Activated naive CD4-positive, alpha-beta T cell treated with anti-CD3 and anti-CD28 coated beads, Interleukin-2, amount 50 U/mL, for 24 hours (primary cell): ENCODE results near the gene TSFM.
A peak's percentile ranks its signal among the peaks of the same experiment; 100 is the strongest.

Experiments used
- H3K27ac Mint-ChIP-seq: one replicate; pipeline ENCODE4 v1.8.0; 2021; ENCODE audit warnings: mild to moderate bottlenecking, mixed read lengths
- H3K27me3 Mint-ChIP-seq: one replicate; pipeline ENCODE4 v1.8.0; 2021; ENCODE audit warnings: mixed read lengths
- H3K36me3 Mint-ChIP-seq: one replicate; pipeline ENCODE4 v1.8.0; 2021; ENCODE audit warnings: mixed read lengths
- H3K4me1 Mint-ChIP-seq: one replicate; pipeline ENCODE4 v1.8.0; 2021; ENCODE audit warnings: mixed read lengths
- H3K4me3 Mint-ChIP-seq: one replicate; pipeline ENCODE4 v1.8.0; 2021; ENCODE audit warnings: mild to moderate bottlenecking, mixed read lengths
- H3K9me3 Mint-ChIP-seq: one replicate; pipeline ENCODE4 v1.8.0; 2021; ENCODE audit warnings: mixed read lengths

TSFM gene

GRCh38 chr12:57741844-57742738 lies 40.5 kb upstream of the TSFM start:
- H3K9me3 Mint-ChIP-seq: no peaks in the 10 kb centered on the region
- peaks cover 57% of the 10 kb centered on the region for H3K4me1 Mint-ChIP-seq
- peaks cover under 1% of the 10 kb centered on the region for H3K36me3 Mint-ChIP-seq
- H3K27me3 Mint-ChIP-seq: no peaks in the 10 kb centered on the region
- peak overlapping the region; percentile 77 for H3K27ac Mint-ChIP-seq
- H3K4me3 Mint-ChIP-seq: peak overlapping the region; percentile 89

DNA sequence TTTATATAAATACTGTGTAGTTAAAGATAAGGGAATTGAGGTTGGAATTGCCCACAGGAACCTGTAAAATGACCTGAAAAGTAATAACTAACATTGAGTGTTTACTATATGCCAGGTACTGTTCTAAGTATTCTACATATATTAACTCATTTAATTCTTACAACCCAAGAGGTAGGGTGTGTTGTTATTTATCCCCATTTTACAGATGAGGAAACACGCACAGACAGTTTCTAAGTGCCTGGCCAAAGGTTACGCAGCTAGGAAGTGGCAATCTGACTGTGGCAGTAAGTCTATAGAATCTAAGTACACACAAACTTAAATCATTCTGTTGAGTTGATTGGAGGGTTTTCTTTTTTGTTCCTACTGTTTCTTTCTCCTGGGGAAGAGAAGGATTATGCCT lies 38.8 kb upstream of the TSFM start:
- no peaks in the 10 kb centered on the region for H3K9me3 Mint-ChIP-seq
- H3K27me3 Mint-ChIP-seq: no peaks in the 10 kb centered on the region
- peaks cover 61% of the 10 kb centered on the region for H3K4me1 Mint-ChIP-seq
- H3K27ac Mint-ChIP-seq: peak overlapping the region; percentile 96
- H3K36me3 Mint-ChIP-seq: peaks cover 4% of the 10 kb centered on the region
- H3K4me3 Mint-ChIP-seq: peak overlapping the region; percentile 98

GRCh38 chr12:57744194-57744776 lies 38.3 kb upstream of the TSFM start:
- Mint-ChIP-seq H3K36me3 (peaks cover 4% of the 10 kb centered on the region), H3K27ac (peak overlapping the region; percentile 96), H3K4me3 (peak overlapping the region; percentile 98), H3K9me3 (no peaks in the 10 kb centered on the region), H3K27me3 (no peaks in the 10 kb centered on the region), H3K4me1 (peaks cover 56% of the 10 kb centered on the region)

- Mint-ChIP-seq H3K4me3 (peak within 1 kb of the TSS; percentile 98), H3K9me3 (no peaks in the 10 kb centered on the region), H3K27me3 (no peaks in the 10 kb centered on the region), H3K4me1 (peaks cover 51% of the 10 kb centered on the region), H3K27ac (peak within 1 kb of the TSS; percentile 96), H3K36me3 (peaks cover 4% of the 10 kb centered on the region)
Observed at GRCh38 chr12:57744777-57745484, 37.7 kb upstream of the TSFM start, which contains the start of gene TSPAN31. Gene TSPAN31, plus strand, starts transcription at chr12:57745039. Its CDS starts 116 bp downstream, at chr12:57745155.

DNA sequence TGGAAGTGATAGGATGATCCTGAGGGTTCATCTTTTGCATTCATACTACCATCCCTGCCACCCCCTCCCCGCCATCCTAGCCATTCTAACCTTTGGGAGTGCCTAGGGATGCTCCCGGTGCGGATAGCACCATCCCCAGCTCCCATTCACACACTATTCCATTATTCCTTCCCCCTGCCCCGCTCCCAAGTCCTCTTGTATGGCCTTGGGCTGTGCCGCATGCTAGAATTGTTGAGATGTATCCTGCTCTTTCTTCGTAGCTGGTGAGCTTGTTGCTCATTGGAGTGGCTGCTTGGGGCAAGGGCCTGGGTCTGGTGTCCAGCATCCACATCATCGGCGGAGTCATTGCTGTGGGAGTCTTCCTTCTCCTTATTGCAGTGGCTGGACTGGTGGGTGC lies 37.1 kb upstream of the TSFM start:
- peaks cover 7% of the 10 kb centered on the region for H3K36me3 Mint-ChIP-seq
- no peaks in the 10 kb centered on the region for H3K27me3 Mint-ChIP-seq
- H3K27ac Mint-ChIP-seq: peak overlapping the region; percentile 96
- peak overlapping the region; percentile 98 for H3K4me3 Mint-ChIP-seq
- no peaks in the 10 kb centered on the region for H3K9me3 Mint-ChIP-seq
- peaks cover 50% of the 10 kb centered on the region for H3K4me1 Mint-ChIP-seq

GRCh38 chr12:57746025-57746424 lies 36.6 kb upstream of the TSFM start:
- H3K27ac Mint-ChIP-seq: peak overlapping the region; percentile 96
- H3K27me3 Mint-ChIP-seq: no peaks in the 10 kb centered on the region
- peaks cover 10% of the 10 kb centered on the region for H3K36me3 Mint-ChIP-seq
- peaks cover 50% of the 10 kb centered on the region for H3K4me1 Mint-ChIP-seq
- no peaks in the 10 kb centered on the region for H3K9me3 Mint-ChIP-seq
- H3K4me3 Mint-ChIP-seq: peak overlapping the region; percentile 98

DNA sequence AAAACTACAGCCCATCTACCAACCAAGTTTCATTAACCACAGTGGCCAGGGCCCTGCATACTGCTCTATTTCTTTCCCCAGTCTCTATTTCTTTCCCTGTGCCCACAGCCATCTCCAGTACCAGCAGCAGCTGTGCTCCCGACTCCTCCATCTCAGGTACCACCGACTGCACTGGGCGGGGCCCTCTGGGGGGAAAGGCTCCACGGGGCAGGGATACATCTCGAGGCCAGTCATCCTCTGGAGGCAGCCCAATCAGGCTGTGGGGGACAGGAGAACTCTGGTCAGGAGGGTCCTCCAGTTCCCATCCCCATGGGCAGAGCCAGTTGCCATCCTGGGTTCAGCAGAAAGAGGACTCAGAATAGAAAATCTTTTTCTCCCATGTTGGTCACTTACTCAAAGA lies 33.5 kb upstream of the TSFM start:
- H3K27me3 Mint-ChIP-seq: no peaks in the 10 kb centered on the region
- H3K4me3 Mint-ChIP-seq: no peak overlapping the region
- H3K36me3 Mint-ChIP-seq: peaks cover 18% of the 10 kb centered on the region
- H3K9me3 Mint-ChIP-seq: no peaks in the 10 kb centered on the region
- H3K27ac Mint-ChIP-seq: peak overlapping the region; percentile 52
- peaks cover 64% of the 10 kb centered on the region for H3K4me1 Mint-ChIP-seq

DNA sequence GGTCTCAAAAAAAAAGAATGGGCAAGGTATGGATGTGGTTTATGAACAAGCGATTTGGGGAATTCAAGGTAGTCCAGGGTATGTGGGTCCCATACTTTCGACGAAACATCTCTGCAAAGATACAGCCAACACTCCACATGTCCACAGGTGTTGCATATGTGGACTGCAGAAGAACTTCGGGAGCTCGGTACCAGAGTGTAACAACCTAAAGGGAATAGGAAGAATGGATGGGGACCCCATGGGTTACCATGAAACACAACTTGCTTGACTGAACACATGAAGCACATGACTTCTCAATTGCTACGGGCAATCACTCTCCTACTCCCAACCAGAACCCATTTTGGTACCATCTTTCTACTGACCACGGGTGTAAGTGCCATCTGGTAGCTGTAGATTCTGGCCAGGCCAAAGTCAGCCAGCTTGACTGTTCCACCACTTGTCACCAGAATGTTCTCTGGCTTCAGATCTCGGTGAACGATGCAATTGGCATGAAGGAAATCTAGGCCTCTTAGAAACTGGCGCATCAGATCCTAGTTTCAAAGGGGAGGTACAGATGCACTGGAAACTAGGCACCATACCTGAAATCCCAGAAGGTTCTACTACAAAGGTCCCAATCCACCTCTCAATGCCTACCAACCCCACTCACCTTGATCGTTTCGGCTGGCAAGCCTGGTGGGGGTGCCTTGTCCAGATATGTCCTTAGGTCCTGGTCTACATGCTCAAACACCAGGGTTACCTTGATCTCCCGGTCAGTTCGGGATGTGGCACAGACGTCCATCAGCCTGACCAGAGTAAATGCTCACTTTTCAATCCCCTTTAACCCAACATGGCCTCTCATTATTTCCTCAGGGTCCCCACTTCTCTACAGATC lies 31.8 kb upstream of the TSFM start:
- Mint-ChIP-seq H3K36me3 (peaks cover 18% of the 10 kb centered on the region), H3K4me1 (peaks cover 57% of the 10 kb centered on the region), H3K4me3 (peak overlapping the region; percentile 95), H3K9me3 (no peaks in the 10 kb centered on the region), H3K27me3 (no peaks in the 10 kb centered on the region), H3K27ac (peak overlapping the region; percentile 94)

GRCh38 chr12:57751432-57751787 lies 31.2 kb upstream of the TSFM start:
- Mint-ChIP-seq H3K27me3 (no peaks in the 10 kb centered on the region), H3K36me3 (peaks cover 18% of the 10 kb centered on the region), H3K9me3 (no peaks in the 10 kb centered on the region), H3K4me1 (peaks cover 56% of the 10 kb centered on the region), H3K4me3 (peak overlapping the region; percentile 95), H3K27ac (peak overlapping the region; percentile 94)

GRCh38 chr12:57751788-57752667 lies 30.6 kb upstream of the TSFM start, which contains the start of gene CDK4:
Gene CDK4, minus strand, starts transcription at chr12:57752310. Its CDS starts 593 bp downstream, at chr12:57751717.
- Mint-ChIP-seq H3K27me3 (no peaks in the 10 kb centered on the region), H3K4me1 (peaks cover 59% of the 10 kb centered on the region), H3K27ac (peak within 1 kb of the TSS; percentile 94), H3K36me3 (peaks cover 18% of the 10 kb centered on the region), H3K4me3 (peak within 1 kb of the TSS; percentile 95), H3K9me3 (no peaks in the 10 kb centered on the region)

GRCh38 chr12:57752668-57753000 lies 30.0 kb upstream of the TSFM start:
- no peaks in the 10 kb centered on the region for H3K9me3 Mint-ChIP-seq
- H3K36me3 Mint-ChIP-seq: peaks cover 13% of the 10 kb centered on the region
- peak overlapping the region; percentile 95 for H3K4me3 Mint-ChIP-seq
- H3K4me1 Mint-ChIP-seq: peaks cover 56% of the 10 kb centered on the region
- H3K27ac Mint-ChIP-seq: peak overlapping the region; percentile 94
- no peaks in the 10 kb centered on the region for H3K27me3 Mint-ChIP-seq

GRCh38 chr12:57753756-57754337 lies 28.7 kb upstream of the TSFM start:
- no peaks in the 10 kb centered on the region for H3K9me3 Mint-ChIP-seq
- H3K4me1 Mint-ChIP-seq: peaks cover 61% of the 10 kb centered on the region
- peaks cover 18% of the 10 kb centered on the region for H3K36me3 Mint-ChIP-seq
- H3K4me3 Mint-ChIP-seq: peak overlapping the region; percentile 90
- peak overlapping the region; percentile 84 for H3K27ac Mint-ChIP-seq
- no peaks in the 10 kb centered on the region for H3K27me3 Mint-ChIP-seq

DNA sequence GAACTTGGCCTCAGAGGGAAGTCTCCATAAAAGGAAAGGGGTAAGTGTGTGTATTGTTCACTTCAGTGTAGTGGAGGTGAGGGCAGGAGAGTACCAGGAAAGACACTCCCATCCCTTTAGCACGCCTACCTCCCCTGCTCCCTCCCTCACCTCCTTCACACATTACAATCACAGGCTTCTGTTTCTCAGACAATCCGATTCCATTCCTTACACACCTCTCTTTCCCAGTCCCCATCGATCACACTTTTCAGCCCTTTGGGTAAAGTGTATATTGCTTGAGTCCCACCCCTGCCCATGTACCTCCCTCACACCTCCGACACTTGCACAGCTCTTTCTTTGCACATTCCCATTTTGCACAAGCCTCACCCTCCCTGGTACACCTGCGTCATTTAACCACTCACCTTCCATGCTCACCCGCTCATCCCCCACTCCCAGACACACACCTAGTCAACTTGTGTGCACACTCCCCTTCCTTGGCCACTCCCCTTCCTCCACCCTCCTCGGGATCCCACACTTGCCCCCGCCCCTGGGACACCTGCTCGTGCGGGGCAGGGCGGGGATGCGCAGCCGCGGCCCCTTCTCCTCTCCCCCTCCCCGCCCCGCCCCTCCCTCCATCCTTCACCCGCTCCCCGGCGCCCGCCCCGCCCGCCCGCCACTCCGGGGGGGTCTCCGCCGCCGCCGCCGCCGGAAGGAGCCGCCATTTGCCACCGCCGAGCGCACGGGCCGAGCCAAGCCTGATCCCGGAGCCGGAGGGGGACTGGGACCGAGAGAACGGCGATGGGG lies 28.0 kb upstream of the TSFM start, which contains the start of gene MARCHF9:
Gene MARCHF9, plus strand, starts transcription at position 693 of the 783 bp plus-strand sequence. CDS start 426 bp downstream, outside the sequence.
- H3K4me3 Mint-ChIP-seq: peak within 1 kb of the TSS; percentile 90
- H3K4me1 Mint-ChIP-seq: peaks cover 66% of the 10 kb centered on the region
- H3K9me3 Mint-ChIP-seq: no peaks in the 10 kb centered on the region
- H3K27me3 Mint-ChIP-seq: no peaks in the 10 kb centered on the region
- H3K36me3 Mint-ChIP-seq: peaks cover 19% of the 10 kb centered on the region
- peak within 1 kb of the TSS; percentile 84 for H3K27ac Mint-ChIP-seq
